NOMO-1 (cell line): Measurements from ENCODE around the gene RNF43.

Experiments used
- DNase-seq, 2 experiments: peaks; one replicate each; lab custom pipeline; 2025; ENCODE audit not compliant: unreplicated experiment in 2 of 2; lab: John Stamatoyannopoulos, UW

Gene RNF43

GRCh38 chr17:58382872-58383242 is 34.5 kb downstream of the RNF43 start:
- DNase-seq = no peak

- DNase-seq = no peak
Measured at GRCh38 chr17:58382108-58382871, 35.0 kb downstream of the RNF43 start.

GRCh38 chr17:58381124-58382035 is 36.0 kb downstream of the RNF43 start:
- DNase-seq = no peak

GRCh38 chr17:58380207-58381123 is 36.9 kb downstream of the RNF43 start:
- no peak for DNase-seq

GRCh38 chr17:58379511-58379824 is 37.9 kb downstream of the RNF43 start:
- DNase-seq = no peak

DNA sequence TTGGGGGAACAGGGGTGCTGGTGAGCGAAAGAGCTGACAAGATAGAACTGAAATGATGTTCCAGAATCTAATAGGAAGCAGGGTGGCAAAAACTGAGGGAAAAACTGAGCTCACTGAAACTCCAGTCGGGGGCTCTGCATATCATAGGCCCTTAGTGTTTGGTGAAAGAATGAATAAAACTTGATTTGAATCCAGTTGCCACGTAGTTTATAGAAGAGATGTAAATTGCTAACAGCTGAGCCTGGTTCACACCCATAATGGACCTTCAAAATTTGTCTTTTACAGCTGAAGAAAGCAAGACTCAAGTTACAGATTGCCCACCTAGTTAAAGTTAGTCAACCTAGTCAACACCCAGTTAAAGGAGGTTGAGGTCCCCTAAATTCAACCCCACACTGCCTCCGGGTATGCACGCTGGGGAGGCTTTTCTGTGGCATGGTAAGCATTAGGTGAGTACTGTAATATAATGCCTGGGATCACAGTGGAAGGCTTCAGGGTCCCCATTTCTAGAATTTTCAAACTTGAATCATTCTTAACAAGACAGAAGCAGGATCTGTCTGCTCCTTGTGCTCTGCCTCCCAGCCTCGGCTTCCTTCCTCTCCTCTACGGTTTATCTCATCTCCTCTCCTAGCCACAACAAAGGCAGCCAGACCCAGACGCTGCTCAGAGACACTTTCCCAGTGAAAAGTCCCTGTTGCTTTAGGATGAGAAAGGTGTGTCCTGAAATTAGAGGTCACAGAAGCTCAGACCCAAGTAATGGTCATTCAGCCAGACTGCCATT is 38.4 kb downstream of the RNF43 start:
- DNase-seq = no peak

DNA sequence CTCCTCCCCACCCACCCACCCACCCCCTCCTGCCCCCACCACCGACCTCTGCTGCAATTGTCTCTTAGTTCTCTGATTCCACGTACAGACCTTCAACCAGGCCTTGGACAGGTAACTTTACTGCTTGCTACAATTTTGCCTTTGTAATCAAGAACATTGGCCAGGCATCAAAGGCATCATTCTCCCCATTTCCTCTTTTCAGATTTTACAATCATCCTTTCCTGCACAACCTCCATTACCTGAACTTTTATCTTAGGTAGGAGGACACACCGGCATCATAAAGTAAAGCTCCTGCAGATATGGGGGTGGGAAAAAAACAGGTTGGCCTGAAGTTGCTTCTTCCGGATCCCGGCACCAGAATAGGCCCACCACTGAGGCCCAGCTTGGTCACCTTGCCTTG is 39.7 kb downstream of the RNF43 start:
- no peak for DNase-seq

- no peak for DNase-seq
Measured at GRCh38 chr17:58377093-58377601, 40.2 kb downstream of the RNF43 start.

- peak; percentile 68 to 77 for DNase-seq
Measured at GRCh38 chr17:58376472-58377000, 40.8 kb downstream of the RNF43 start.

- DNase-seq = peak; percentile 26 to 28
Measured at GRCh38 chr17:58375811-58376210, 41.5 kb downstream of the RNF43 start.

GRCh38 chr17:58375256-58375655 is 42.1 kb downstream of the RNF43 start:
- DNase-seq = peak; percentile 22 to 53

DNA sequence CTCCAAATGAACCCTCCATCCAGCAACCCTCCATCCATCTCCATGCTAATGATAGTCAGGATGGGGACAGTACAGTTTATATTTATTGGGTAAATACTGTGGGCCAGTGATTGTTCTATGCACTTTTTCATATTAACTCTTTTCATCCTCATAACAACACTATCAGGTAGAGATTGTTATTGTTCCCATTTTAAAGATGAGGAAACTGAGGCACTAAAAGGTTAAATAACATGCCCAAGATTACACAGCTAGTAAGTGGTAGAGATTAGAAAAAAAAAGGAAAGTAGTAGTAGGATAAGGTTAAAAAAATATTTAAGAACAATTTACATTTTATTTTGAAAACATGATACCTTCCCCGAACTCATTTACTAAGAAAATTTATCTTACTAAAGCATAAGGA is 43.4 kb downstream of the RNF43 start:
- no peak for DNase-seq

DNA sequence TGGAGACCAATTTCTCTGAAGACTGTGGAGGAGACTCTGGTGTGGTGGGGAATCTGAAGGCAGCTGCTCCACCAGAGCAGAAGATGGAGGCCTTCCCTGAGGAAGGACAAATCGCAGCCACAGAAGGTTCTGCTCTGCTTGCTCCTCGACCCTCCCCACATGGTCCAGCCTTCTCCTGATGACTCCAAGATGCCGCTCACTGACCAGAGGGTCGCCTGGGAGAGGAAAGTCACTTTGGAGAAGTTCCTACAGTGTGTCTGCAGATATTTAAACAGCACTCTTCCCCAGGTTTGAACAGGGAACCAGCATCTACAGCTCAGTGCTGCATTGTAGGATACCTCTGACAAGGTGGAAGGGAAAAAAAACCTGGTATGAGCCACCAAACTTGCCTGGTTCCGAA is 44.3 kb downstream of the RNF43 start:
- DNase-seq = no peak

DNA sequence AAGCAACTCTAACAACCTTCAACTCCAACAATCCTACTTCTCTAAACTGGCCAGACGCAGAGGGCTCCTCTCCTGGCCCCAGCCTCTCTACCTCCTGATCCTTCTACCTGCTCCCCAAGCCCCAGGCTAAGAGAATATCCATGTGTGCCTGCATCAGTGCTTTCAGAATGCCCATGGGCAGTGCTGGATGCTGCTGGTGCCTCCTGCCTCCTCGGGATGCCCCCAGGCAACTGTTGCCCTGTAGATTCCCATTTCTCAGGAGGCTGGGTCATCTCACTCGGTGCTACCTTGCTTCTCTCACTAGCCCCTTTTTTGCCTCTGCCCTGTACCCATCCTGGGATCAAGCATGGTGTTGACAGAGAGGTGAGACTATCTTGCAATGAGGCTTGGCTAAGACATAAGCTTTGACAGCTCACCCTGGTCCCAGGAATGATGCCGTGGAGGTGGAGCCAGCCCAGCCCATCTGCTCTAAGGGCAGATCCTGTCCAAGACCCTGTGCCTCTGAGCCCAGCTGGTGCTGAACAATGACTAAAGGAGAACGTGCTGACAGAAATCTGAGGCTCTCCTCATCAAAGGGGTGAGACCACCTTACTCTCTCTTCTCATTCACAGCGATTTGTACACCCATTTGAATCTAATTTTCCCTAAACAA is 45.9 kb downstream of the RNF43 start:
- DNase-seq = no peak

GRCh38 chr17:58370716-58371115 is 46.6 kb downstream of the RNF43 start:
- DNase-seq = no peak

DNA sequence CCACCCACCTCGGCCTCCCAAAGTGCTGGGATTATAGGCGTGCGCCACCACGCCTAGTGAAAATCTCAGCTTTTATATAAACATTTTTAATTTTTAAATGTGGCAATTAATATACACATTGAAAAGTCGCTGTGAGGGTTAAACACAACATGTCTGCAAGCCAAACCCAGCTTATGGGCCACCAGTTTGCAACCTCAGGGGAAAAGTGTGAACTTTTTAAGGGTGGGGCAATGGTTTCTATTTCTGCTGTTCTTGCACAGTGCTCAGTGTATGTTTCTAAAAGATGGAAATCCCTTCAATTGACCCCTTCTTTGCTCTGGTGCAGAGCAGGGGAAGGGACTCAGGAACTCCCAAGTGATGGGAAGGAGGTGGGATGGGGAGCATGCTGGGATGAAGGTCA is 47.0 kb downstream of the RNF43 start:
- no peak for DNase-seq

- DNase-seq = no peak
Measured at GRCh38 chr17:58369214-58370031, 47.9 kb downstream of the RNF43 start.

DNA sequence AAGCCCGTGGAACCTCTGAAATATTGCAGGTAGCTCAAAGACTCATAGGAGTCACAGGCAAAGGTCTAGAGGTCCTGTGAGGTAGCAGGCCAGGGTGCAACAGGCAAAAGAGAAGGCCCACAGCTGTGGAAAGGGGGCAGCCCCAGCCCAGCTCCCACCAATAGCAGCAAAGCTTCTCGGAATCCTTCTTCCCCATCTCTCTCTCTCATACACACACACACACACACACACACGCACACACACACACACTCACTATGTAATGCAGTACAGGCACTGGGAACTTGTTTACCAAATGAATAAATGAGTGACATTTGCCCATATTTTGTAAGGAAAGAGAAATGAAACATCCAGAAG is 48.5 kb downstream of the RNF43 start:
- DNase-seq = no peak
